B cell (primary cell): ENCODE results near the gene PARK7.

ENCODE experiments used
- EZH2 ChIP-seq: IDR thresholded peaks from 2 replicates; pipeline ENCODE4 v1.6.1; 2012; ENCODE audit warnings: borderline replicate concordance, low read depth, mild to moderate bottlenecking, moderate library complexity, low read length; ENCODE audit not compliant: insufficient read depth, poor library complexity, severe bottlenecking
- TF ChIP-seq, protein P1 (sequence below): fragments of 200-600 bp; IDR thresholded peaks from one replicate; pipeline ENCODE4 v1.8.0; 2022; ENCODE audit warnings: antibody characterized with exemption, mild to moderate bottlenecking

DNA sequence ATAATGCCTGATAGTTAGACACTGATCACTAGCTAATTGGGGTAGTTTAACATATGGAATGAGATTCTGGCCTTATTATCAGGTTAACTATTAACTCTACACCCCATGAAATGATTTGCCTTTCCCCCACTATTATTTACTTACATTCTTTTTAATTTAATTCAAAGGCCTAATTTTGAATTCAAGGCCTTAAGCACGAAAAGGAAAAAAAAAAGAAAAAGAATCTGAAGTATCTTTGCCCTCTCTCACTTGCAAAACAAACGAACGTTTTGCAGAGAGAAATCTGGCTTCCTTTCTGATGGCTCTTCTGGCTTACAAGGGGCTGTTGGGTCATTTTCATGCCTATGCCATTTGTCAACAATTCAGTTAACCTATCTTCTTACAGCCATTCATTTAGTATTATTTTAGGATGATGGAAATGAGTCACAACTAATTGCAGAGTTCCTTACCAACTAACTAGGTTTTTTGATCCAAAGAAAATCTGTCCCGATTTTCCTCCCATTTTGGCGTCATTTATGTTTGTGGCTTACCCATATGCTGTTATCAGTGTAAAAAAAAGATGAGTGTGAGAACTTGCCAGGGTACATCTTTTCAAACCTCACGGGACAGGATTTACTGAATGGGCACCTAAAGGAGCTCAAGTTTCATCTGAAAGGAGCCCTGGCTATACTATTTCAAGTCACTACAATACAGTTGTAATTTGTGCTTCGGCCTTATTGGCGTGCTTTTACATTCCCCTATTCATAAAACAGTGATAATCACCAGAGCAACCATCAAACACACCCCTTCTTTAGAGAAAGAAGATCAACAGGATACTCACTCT is 66.4 kb downstream of the PARK7 start:
- TF ChIP-seq, protein P1, sequence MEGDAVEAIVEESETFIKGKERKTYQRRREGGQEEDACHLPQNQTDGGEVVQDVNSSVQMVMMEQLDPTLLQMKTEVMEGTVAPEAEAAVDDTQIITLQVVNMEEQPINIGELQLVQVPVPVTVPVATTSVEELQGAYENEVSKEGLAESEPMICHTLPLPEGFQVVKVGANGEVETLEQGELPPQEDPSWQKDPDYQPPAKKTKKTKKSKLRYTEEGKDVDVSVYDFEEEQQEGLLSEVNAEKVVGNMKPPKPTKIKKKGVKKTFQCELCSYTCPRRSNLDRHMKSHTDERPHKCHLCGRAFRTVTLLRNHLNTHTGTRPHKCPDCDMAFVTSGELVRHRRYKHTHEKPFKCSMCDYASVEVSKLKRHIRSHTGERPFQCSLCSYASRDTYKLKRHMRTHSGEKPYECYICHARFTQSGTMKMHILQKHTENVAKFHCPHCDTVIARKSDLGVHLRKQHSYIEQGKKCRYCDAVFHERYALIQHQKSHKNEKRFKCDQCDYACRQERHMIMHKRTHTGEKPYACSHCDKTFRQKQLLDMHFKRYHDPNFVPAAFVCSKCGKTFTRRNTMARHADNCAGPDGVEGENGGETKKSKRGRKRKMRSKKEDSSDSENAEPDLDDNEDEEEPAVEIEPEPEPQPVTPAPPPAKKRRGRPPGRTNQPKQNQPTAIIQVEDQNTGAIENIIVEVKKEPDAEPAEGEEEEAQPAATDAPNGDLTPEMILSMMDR = no peak
- TF ChIP-seq EZH2 = no peak
